Measurements from ENCODE around the gene FBLN2. TPM values are rescaled to one million over a fixed set of nuclear protein-coding genes. Genes with fewer than 3 reads are reported as not detected.
"Not testable (repeated sequence)": the region's sequence is repeated elsewhere in the genome, so short reads cannot be mapped to it uniquely, and the experiment has no call there.

The FBLN2 gene
- total RNA-seq, 1 experiment from 2014 or later = 1.2 TPM

DNA sequence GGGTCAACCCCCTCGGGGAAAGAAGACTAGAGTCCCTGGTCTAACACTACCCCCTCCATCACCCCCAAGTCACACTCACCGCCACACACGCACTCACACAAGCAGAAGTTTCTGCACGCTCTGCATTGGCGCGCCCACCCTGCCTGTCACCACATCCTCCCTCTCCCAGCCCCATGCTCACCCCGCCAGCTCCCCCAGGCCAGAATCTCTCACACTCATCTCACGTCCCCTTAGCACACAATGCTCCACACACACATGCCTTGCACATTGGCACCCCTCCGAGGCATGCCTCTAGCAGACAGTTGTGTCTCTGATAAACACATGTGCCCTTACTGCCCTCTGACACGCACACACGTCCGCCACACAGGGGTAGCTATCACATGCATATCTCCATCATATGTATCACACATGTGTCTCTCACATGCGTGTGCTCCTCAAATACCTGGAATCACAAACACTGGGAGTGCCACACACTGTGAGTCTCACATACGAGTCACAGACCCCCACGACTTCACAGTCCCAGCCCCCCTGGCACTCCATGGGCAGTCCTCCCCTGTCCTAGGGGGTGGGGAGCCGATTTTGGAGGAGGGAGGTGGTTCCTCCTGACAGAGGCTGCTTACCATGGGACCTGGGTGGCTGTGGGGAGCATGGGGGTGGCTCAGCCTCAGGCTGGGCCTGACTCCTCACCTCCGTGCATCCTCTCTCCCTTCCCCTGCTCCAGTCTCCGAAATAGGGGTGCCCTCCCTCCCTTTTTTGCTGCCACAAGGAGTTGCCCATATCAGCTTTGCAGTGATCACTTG lies 898 bp downstream of the FBLN2 start:
- DNase-seq (ENCODE audit: low read depth) = no peak

DNA sequence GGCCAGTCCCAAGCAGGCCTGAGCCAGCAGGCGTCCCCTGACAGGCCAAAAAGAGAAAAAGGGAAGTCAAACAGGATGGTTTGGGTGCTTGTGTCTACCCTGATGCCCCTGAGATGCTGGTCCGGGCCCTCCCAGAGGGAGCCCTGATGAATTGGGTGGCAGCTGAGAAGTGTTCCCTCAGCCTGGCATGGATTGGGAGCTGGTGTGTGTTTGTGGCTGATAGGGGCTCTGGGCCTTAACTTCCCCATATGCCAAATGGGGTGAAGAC lies 1.4 kb downstream of the FBLN2 start:
- DNase-seq (ENCODE audit: low read depth) = no peak

DNA sequence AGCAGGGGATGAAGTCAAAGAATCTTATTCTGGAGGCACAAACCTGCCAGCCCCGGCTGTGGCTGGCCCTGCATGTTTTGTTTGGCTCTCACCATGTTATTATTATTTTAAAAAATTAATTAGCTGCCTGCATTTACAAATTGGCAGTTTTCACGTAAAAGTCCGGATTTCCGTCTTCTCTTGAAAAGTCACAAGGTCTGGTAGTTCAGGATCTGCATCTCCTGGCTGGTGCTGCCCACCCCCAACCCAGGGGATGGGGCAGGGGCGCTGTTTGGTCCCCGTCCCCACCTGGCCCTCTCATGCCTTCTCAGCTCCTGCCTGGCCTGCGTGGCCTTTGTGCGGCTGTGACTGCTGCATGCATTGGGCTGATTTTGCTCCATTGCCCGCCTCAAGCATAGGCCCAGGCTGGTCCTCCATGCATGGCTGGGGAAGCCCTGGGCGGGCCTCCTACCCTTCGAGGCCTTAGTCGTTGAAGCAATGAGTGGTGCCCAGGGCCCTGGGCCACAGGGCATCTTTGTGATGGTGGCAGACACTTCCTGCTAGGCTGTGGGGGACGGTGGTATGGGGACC lies 2.0 kb downstream of the FBLN2 start:
- no peak for DNase-seq (ENCODE audit: low read depth)

DNA sequence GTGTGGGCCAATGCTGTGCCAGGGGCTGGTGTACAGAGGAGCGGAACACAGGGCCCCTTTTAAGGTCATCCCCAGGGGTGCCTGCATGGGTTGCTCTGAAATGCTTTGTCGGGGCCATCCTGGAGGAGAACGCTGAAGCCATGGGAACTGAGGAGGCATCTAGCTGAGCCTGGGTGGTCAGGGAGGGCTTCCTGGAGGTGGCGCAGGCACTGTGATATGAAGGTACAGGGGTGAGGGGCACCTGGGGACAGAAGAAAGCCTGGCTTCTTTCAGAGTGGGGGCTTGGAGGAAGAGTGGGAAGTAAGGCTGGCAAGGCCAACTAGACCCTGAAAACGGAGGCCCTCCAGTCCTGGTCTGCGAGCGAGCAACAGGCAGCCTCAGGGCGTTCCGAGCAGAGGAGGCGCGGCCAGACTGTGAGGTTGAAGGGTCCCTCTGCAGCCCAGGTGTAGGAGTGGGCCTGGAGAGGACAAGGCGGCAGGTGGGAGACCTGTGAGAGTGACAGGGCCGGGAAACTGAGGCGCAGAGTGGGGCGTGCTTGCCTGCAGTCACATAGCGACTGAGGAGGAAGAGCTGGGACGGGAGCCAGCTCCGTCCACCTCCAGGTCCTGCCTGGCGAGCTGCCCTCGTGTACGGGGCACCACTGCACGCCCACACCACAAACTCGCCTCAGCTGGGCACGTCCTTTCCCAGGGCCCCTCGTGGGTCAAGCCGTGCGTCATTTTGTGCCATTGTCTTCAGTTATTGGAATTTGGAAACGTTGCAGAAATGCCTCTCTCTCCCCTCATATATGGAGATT lies 4.1 kb downstream of the FBLN2 start:
- no peak for DNase-seq (ENCODE audit: low read depth)

DNA sequence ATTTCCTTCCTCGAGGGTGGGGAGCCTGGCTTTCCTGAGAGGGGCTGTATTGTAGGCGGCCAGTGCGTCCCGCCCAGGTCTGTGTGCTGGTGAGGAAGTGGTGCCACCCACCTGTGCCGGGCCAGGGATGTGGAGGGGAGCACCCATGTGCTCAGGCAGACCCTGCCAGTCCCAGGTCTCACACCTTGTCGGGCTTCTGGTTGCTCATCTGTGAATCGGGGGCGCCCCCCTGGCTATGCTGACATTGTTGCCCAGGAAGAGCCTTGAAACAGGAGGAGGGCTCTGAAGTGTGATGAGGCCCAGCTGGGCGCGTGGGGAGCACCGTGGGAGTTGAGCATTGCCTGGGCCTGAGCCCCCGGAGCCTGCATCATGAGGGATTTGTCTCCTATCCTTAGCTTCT lies 4.8 kb downstream of the FBLN2 start:
- no peak for DNase-seq (ENCODE audit: low read depth)

DNA sequence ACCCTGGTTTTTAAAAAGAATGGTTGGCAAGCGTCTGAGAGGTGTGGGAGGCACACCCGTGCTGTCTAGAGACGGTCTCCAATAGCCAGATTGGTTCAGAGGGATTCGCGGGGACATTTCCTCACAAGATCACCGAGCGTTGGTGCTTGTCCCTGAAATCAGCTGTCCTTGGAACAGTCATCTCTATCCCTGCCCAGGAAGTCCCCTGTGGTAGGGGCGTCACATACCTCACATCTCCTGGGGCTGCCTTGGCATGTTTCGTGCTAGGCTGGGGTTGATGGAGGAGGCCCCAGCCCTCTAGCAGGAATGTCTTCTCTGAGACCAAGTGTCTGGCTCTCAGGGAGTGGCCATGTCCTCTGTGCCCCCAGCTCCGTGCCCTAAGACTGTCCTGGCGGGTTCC lies 6.8 kb downstream of the FBLN2 start:
- no peak for DNase-seq (ENCODE audit: low read depth)

DNA sequence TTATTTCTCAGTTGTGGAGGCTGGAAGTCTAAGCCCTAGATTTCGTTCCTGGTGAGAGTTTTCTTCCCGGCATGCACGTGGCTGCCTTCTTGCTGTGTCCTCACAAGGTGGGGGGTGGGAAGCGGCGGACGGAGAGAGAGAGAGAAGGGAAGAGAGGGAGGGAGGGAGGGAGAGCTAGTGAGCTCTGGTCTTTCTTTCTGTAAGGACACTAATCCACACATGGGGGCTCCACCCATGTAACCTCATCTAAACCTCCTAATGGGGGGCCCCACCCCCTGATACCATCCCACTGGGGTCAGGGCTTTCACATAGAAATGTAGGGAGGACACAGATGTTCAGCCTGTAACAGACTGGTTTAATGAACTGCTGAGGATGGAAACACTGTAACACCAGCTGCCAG lies 7.3 kb downstream of the FBLN2 start:
- no peak for DNase-seq (ENCODE audit: low read depth)

DNA sequence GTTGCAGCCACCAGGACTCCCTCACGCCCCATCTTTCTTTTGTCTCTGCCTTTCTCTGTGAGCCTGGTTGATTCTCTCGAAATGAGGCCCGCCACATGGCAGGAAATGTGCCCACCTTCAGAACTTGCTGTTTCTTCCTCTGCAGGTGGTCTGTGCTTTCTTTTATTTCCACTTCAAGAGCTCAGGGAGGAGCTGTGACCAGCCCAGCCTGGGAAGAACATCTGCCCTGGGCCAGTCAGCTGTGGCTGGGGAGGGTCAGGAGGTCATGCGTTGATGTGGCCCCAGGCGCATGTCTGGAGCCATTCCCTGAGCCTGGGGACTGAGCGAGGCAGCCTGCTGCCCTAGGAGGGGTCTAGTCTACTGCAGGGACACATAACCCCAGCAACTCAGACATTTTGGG lies 8.0 kb downstream of the FBLN2 start:
- DNase-seq (ENCODE audit: low read depth) = no peak

DNA sequence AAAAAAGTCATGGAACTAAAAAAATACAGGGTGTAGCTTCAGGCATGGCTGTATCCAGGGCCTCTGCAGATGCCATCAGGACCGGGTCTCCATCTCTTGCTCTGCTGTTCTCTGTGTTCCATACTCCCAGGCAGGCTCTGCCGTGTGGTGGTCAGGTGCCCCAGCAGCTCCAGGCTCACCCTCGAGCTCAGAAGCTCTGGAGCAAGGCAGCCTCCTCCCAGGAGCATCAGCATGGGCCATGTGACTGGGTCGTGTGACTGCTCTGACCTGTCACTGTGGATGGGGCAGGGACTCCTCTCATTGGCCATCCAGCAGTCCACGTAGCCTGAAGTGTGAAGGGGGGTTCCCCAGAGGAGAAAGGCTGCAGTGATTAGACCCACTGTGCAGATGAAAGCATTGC lies 8.5 kb downstream of the FBLN2 start:
- DNase-seq (ENCODE audit: low read depth) = no peak

DNA sequence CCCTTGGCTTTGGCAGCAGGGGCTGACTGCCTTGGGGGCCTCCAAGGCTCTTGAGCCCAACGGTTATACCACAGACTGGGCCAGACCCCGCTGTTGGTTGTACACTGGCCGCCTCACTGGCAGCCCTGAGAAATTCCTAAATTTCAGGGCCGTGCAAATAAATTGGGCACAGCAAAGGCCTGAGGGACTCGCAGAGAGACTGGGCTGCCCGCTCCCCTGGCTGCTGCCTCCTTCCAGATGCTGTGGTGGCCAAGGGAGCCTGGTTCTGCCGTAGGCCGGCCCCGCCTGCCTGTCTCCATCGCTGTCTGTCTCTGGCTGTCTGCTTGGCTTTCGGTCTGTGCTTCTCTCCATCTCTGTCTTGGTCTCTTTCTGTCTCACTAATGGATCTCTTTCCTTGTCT lies 9.0 kb downstream of the FBLN2 start:
- DNase-seq (ENCODE audit: low read depth) = no peak

DNA sequence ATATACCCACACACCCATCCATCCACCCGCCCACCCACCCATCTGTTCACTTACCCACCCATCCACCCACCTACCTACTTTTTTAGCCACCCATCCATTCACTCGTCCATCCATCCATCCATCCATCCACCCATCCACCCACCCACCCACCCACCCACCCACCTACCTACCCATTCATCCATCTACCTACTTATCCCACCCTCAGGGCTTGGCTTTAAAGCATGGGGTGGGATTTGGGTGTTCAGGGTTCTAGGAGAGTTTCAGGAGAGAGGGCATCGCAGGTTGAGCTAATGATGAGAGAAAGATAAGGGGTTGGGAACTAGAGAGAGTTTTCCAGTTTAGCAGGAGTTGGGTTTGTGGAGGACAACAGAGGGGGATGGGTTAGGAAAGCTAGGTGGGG lies 9.7 kb downstream of the FBLN2 start:
- DNase-seq (ENCODE audit: low read depth) = no peak

DNA sequence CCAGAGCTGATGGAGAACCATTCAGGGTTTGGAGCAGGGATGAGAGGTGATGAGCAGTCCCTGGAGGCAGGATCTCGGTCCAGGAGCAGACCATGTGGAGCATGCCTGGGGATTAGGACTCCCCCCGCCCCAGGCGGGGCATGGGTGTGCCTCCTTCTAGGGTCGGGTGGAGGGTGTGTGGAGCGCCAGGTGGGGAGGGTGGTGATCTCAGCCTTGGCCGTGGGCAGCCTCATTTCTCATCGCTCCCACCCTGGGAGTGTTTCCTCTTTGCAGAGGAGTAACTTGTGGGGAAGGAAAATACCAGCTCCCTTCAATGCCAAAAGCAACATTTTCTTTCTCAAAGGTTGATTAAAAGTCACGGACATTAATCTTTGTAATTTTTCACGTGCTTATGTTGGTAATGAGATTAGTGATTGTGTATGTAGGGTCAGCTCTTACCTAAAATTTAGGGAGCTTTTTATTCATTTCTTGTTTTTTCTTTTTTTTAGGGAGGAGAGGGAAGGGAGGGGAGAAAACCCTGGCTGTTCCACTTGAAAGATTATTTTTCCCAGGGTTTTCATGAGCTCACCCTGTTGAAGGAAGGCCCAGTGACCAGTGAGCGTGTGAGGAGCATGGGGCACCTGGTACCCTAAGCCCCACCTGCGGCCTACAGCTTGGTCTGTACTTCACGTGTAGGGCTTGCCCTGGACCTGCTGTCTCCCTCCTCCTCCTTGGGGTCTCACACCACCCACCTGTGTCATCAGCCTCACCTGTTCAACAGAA lies 11.0 kb downstream of the FBLN2 start:
- DNase-seq (ENCODE audit: low read depth) = no peak

DNA sequence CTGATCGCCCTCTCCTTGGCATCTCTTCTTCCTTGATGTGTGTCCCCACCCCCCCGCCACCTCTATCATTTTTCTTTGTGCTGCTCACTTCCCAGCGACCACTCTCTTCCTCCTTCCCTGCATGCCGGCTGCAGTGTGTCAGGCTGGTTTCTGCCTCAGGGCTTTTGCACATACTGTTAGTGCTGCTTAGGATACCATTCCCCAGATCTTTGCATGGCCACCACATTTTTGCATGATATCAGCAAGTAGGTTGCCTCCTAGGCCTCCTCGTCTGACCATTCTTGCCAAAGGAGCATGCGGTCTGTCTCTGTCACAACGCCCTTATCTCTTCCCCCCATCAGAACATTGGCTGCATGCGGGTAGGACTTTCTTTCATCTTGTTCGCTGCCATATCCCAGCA lies 12.5 kb downstream of the FBLN2 start:
- DNase-seq (ENCODE audit: low read depth) = peak; percentile 27

DNA sequence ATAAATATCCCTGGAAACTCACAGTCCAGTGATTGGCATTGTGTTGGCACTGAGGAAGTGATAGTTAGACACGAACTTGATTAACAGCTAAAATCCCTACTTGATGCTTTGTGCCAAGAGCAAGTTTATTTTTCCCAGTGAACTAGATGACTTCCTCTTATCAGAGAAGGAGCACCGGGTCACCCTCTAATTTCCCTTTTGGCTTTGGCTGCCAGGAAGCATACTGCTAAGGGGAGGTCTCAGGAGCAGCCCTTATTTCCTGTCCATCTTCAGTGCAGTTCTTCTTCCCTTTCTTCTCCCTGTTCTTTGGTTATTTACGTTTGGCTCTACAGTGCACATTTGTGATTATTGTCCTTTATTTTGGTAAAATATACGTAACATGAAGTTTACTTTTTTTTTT lies 13.0 kb downstream of the FBLN2 start:
- no peak for DNase-seq (ENCODE audit: low read depth)

DNA sequence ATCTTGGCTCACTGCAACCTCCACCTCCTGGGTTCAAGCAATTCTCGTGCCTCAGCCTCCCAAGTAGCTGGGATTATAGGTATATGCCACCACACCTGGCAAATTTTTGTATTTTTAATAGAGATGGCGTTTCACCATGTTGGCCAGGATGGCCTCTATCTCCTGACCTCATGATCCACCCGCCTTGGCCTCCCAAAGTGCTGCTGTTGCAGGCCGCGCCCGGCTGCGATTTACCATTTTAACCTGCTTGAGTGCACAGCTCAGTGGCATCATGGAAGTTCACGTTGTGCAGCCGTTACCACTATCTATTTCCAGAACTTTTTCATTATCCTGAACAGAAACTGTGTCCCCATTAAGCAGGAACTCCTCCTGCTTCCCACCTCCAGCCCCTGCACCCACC lies 13.5 kb downstream of the FBLN2 start:
- DNase-seq (ENCODE audit: low read depth) = not testable (repeated sequence)

DNA sequence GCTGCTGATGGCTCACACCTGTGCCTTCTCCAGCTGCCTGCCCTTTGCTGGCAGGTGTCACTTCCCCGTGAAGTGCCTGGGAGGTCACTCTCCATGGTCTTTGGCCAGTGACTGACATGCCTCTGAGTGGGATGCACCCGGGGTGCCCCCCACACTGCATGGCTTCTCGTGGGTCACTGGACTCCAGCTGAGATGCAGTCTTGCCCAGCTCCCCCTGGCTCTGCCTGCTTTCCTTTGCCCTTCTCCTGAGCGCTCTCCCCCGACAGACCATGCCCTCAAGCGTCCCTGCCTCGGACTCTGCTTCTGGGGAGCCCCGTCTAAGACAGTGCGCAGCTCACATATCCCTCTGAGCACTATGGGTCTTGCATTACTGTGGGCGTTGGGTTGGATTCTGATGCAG lies 14.4 kb downstream of the FBLN2 start:
- no peak for DNase-seq (ENCODE audit: low read depth)

DNA sequence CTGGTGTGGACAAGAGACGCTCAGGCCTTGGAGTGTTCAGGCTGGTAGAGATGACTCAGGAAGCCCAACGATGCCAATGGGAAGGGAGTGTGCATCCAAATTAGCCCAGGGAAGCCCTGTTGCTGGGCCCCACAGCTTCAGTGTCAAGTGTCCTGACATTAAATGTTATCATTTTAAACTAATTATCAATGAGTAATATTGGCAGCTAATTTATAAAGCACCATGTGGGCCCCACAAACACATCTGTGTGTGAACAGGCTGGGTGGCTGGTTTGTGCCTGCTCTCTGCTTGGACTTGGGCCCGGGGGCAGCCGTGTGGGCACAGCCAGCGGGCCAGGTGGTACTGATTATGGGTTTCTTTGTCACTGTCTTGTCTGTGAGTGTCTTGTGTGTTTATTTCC lies 15.0 kb downstream of the FBLN2 start:
- DNase-seq (ENCODE audit: low read depth) = no peak

DNA sequence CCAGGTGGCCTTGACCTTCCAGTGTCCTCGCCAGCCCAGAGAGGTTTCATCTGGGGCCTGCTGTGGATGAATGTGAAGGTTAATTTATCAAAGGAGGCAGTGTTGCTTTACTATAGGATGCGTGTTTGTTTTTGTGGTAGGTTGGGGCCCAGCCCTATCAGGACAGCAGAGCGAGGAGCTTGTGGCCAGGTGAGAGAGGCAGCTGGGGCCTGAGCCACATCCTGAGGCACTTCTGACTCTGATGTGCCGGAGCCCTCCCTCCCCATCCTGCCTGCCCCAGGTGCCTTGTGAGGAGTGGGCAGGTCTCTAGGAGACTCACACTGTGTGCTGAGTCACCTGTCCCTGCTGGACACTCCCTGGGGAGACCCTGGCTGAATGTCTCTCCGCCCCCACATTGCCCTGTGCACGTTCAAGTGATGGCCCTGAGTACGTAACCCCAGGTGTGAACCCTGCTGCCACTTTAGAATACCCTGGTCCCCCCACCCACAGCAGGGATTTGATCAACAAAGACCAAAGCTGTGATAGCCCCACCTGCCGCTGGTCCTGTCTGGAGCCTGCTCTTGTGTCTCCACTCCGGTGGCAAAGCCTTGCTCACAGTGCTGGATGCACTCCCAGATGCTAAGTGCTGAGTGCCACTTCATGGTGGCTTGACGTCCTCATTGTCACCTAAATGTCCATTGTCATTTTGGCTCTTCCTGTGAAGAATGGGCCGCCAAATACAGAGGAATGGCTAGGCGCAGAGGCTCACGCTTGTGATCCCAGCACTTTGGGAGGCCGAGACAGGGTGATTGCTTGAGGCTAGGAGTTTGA lies 16.0 kb downstream of the FBLN2 start:
- DNase-seq (ENCODE audit: low read depth) = no peak

DNA sequence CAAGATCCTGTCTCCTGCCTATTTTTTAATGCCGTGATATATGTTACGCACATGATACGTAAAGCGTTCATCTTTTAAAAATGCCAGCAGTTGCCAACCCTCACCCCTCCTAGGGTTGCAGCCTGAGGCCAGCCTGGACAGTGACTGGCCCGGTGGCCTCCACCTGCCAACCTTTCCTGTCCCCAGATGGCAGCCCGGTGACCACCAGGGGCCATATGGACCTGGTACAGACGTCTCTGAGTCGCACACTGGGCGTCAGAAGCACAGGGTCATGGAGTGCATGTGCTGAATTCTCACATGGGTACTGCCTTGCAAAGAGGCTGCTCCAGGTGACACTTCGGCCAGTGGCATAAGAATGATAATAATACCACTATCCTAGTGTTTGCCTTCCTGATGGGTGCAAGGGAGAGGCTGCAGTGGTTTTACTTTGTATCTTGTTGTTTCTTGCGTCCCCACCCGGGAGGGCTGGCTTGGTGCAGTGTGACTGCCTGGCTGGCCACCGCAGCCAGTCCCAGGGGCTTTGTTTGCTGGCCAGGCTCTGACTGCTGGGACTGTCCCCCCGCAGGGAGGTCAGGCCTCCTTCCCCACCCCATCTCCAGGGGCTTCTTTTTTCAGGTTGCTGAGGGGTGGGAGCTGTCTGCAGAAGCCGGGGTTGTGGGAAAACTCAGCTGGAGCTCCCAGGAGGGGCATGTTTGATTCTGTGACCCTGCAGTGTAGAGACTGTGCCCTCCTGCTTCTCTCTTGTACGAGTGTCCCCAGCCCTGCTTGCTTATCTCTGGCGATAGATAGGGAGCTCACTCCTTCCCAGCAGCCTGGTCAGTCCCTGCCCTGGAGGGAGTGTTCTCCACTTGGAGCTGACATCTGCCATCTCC lies 16.9 kb downstream of the FBLN2 start:
- no peak for DNase-seq (ENCODE audit: low read depth)

DNA sequence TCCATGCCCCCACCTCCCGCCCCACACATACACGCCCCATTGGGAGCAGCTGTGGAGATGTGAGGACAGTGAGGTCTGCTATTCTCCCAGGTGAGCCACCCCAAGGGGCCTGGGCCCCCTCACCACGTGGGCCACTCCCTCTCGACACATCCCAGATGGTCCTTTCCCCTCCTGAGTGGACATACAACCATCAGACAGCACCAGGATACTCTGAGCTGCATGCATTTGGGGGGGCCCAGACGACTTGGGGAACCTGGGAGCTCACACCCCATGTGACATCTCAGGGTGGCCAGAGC lies 17.5 kb downstream of the FBLN2 start:
- DNase-seq (ENCODE audit: low read depth) = no peak

DNA sequence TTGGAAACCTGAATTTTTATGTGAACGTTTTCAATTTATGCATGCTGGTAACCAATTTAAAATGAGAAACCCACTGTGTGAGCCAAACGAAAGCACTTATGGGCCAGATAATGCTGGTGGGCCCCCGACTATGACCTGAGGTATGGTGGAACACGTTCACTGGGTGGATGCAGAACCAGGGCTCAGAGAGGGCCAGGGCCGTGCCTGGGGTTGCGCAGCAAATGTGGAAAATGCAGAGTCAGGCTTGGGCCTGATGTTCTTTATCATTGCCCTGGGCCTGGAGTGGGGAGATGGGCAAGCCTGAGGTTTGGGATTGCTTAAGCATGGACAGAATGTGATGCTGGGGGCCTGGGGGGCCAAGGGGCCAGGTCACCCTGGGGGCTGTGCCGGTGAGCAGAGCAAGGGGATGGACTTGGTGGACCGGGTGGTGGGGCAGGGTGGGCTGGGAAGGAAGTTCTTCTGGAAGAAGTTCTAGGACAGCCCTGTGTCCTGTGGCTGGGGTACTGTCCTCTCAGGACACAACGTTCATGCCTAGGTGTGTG lies 17.9 kb downstream of the FBLN2 start:
- no peak for DNase-seq (ENCODE audit: low read depth)

Data from M059J (cell line).